K562 (cell line): ENCODE results near the gene E2F3. TPM values are rescaled to one million over a fixed set of nuclear protein-coding genes. Genes with fewer than 3 reads are reported as not detected.
A peak's percentile ranks its signal among the peaks of the same experiment; 100 is the strongest.

ENCODE experiments used
- ARID1B ChIP-seq: fragments of 450-650 bp; IDR thresholded peaks from 2 replicates; pipeline ENCODE4 v1.6.1; 2016; ENCODE audit warnings: antibody characterized with exemption, mild to moderate bottlenecking, inconsistent platforms
- CREB1 ChIP-seq, 2 experiments: sonication (generic) in 1 of 2; formaldehyde crosslinking in 1 of 2; IDR thresholded peaks; 2 replicates each; pipeline versions ENCODE4 v1.6.1 to v1.8.0; 2012 to 2022; ENCODE audit warnings: inconsistent platforms in 1 of 2, mild to moderate bottlenecking in 1 of 2, missing genetic modification reagents in 1 of 2, moderate library complexity in 1 of 2
- CREBBP ChIP-seq: IDR thresholded peaks from one replicate; pipeline ENCODE4 v1.6.1; 2012; ENCODE audit warnings: low read depth, mild to moderate bottlenecking, control low read depth, inconsistent platforms, low read length
- DACH1 ChIP-seq: fragments of 450-650 bp; IDR thresholded peaks from 2 replicates; pipeline ENCODE4 v1.6.1; 2018; ENCODE audit not compliant: partially characterized antibody
- DIDO1 ChIP-seq: fragments of 450-650 bp; IDR thresholded peaks from 2 replicates; pipeline ENCODE4 v1.6.1; 2016; ENCODE audit warnings: low read depth, missing biosample characterization, missing genetic modification characterization
- ESRRA ChIP-seq: fragments of 450-650 bp; IDR thresholded peaks from 2 replicates; pipeline ENCODE4 v1.6.1; 2014; ENCODE audit warnings: low read depth, mild to moderate bottlenecking, moderate library complexity, borderline replicate concordance
- FOXA1 ChIP-seq: fragments of 450-650 bp; IDR thresholded peaks from 2 replicates; pipeline ENCODE4 v1.6.1; 2016; ENCODE audit warnings: mild to moderate bottlenecking, borderline replicate concordance
- HCFC1 ChIP-seq: IDR thresholded peaks from 2 replicates; pipeline ENCODE4 v1.6.1; 2012; ENCODE audit warnings: low read depth, low read length, improper control_type of control experiment
- HES1 ChIP-seq: fragments of 450-650 bp; IDR thresholded peaks from 2 replicates; pipeline ENCODE4 v1.6.1; 2016; ENCODE audit warnings: low read depth, mild to moderate bottlenecking, moderate library complexity
- HMBOX1 ChIP-seq: sonication (generic); IDR thresholded peaks from 2 replicates; pipeline ENCODE4 v1.6.1; 2016
- MCM5 ChIP-seq: fragments of 450-650 bp; IDR thresholded peaks from 2 replicates; pipeline ENCODE4 v1.6.1; 2016; ENCODE audit warnings: low read depth
- PKNOX1 ChIP-seq: fragments of 450-650 bp; IDR thresholded peaks from 2 replicates; pipeline ENCODE4 v1.6.1; 2016
- POLR2H ChIP-seq: IDR thresholded peaks from 2 replicates; pipeline ENCODE4 v1.6.1; 2016; ENCODE audit warnings: missing genetic modification characterization, low read depth, mild to moderate bottlenecking, control low read depth, missing compliant biosample characterization, moderate library complexity
- SP2 ChIP-seq: IDR thresholded peaks from 2 replicates; pipeline ENCODE4 v1.6.1; 2011; ENCODE audit warnings: mild to moderate bottlenecking, low read depth, low read length, moderate library complexity; ENCODE audit not compliant: poor library complexity, severe bottlenecking; ENCODE audit errors: extremely low read depth
- ZNF407 ChIP-seq: fragments of 450-650 bp; IDR thresholded peaks from 2 replicates; pipeline ENCODE4 v1.6.1; 2016; ENCODE audit warnings: low read depth
- polyA plus RNA-seq, 8 experiments: library from polyadenylated mRNA; depleted of rRNA in 4 of 8; stranded (reverse) in 5 of 8; unstranded in 3 of 8; fragments of >200 nt; fragmentation: Nextera tagmentation in 2 of 8; fragmentation: Illumina TruSeq in 1 of 8; extraction: Ambion mirVana in 2 of 8; extraction: Trizol in 1 of 8; gene quantifications; 2 replicates each; pipeline versions ENCODE4 v1.2.1 to v1.2.3, GENCODE V29; 2011 to 2014; ENCODE audit warnings: inconsistent platforms in 1 of 8, missing spikeins in 1 of 8
- total RNA-seq, 7 experiments: library from RNA; depleted of rRNA in 6 of 7; stranded (reverse); fragments of >200 nt in 6 of 7; fragmentation: Illumina TruSeq in 2 of 7; extraction: Trizol in 2 of 7; gene quantifications; 2 replicates each; pipeline versions ENCODE4 v1.2.1 to v1.2.3, GENCODE V29; 2011 to 2021; ENCODE audit warnings: low replicate concordance in 1 of 7

E2F3 gene
- total and polyA plus RNA-seq, 9 of the 15 experiments (the other 6 are each of a cell fraction or from before 2014, with no cell fraction given), result 11.1 to 44.7 (median 27.2) TPM

- TF ChIP-seq HMBOX1 (peak; percentile 99; the same call in 1 of the 2 replicates), CREBBP (no peak), FOXA1 (no peak), CREB1 (IDR thresholded peaks at IDR 0.05) (peak; percentile 61), CREB1 (CRISPR knock-in tag; IDR thresholded peaks at IDR 0.05) (no peak; the same call in 1 of the 2 replicates), HES1 (peak; percentile 24; the same call in 1 of the 2 replicates), SP2 (no peak), ESRRA (0 out of 2 replicates have a peak, but pooled peaks have one; percentile 16), ZNF407 (peak; percentile 96), DACH1 (no peak), HCFC1 (peak; percentile 76), MCM5 (no peak), PKNOX1 (no peak; the same call in 1 of the 2 replicates), DIDO1 (tag) (peak; percentile 82; the same call in 1 of the 2 replicates), ARID1B (no peak), POLR2H (tag) (peak; percentile 94)
These were observed 132.9 kb downstream of the E2F3 start, which contains the start of gene CDKAL1 (continued) for GRCh38 chr6:20534295-20535262.
